HG02610 (cell line): ENCODE measurements around the gene SPNS3.

Source experiments
- ATAC-seq: cut with Tn5 transposase; IDR thresholded peaks from one replicate; pipeline ENCODE4 v1.9.1; 2021; ENCODE audit warnings: mild to moderate bottlenecking, moderate library complexity; ENCODE audit not compliant: unreplicated experiment

The SPNS3 gene

DNA sequence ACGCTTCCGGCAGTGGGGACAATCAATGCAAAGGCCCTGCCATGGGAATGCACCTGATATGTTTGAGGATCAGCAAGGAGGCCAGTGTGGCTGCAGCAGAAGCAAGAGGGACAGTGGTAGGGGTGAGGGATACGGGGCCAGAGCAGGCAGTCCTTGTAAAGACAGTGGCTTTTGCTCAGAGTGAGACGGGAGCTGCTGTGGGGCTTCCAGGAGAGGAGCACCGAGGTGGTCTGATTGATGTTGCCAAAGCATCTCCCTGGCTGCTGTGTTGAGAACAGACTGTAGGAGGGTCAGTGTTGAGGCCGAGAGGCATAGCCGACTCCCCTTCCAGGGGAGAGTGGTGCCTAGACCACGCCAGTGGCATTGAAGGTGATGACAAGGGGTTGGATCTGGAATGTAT is 53.6 kb downstream of the SPNS3 start:
- ATAC-seq, result no peak

DNA sequence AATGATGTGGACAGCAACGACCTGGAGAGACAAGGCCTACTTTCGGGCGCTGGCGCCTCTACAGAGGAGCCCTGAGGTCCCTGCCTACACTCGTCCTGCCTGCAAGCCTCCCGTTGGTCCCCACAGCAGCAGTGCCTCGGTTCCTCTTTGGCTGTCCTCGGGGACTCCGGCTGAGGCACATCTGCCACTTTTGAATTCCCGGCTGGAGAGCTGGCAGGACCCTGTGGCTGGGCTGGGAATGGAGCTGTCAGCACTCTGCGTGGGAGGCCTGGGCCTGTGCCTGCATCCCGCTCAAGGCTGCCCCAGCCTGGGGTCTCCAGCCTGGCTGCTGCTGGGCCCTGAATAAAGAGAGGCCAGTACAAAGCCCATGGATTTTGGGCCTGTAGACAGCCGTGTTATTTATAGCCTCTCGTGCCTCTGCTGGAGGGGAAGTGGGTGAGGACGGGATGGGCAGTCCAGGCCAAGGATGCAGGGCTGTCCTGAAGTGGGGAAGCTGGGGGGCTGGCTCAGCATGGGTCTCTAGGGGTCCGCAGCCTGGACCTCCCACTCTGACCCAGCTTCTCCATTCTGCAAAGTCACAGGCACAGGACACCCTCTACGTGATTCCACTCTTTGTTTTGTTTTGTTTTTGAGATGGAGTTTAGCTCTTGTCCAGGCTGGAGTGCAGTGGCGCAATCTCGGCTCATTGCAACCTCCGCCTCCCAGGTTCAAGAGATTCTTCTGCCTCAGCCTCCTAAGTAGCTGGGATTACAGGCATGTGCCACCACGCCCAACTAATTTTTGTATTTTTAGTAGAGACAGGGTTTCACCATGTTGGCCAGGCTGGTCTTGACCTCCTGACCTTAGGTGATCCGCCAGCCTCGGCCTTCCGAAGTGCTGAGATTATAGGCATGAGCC is 54.3 kb downstream of the SPNS3 start:
- ATAC-seq, result no peak

DNA sequence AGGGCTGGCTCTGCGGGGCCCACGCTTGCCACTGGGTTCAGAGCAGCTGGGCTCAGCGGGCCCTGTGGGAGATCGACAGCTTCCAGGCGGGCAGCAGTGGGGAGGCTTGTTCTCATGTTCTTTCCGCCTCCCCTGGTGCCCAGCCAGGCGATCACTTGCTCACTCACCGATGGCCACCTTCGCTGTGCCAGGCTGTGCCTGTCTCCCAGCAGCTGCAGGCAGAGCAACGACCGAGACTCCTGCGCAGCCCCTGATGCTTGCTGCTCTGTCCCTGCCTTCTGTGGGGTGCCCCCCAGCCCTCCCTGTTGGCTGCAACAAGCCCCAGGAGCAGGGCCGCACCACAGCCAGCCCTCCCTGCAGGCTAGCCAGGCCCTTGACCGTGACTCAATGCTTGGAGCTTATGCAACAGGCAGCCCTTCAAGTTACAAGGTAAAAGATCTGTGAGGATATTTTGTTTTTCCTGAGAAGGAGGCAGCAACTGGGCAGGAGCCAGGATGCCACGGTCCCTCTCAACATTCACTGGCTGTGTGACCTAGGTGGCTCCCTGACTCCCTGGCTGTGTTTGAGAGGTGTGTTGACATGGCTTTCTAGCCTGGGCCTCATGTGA is 55.4 kb downstream of the SPNS3 start:
- ATAC-seq, result no peak

GRCh38 chr17:4490109-4490591 is 56.4 kb downstream of the SPNS3 start:
- no peak for ATAC-seq

DNA sequence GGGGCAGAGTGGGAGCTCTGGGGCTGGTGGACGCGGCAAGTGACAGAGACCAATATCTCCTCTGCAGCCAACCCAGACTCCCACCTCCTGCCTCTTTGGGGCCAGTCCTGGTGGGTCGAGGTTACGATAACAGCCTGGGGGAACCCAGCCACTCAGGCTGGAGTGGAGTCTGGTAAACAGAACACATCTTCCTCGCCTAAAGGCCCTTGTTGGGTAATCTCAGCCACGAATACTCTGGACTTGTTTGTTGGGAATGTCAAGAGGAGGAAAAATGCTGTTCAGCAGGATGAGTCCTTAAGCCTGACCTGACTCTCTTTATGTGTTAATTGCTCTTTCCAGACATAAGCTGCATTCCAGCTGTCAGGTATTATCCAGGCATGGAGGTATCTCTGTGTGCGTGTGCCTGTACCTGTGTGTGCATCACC is 56.9 kb downstream of the SPNS3 start:
- no peak for ATAC-seq

DNA sequence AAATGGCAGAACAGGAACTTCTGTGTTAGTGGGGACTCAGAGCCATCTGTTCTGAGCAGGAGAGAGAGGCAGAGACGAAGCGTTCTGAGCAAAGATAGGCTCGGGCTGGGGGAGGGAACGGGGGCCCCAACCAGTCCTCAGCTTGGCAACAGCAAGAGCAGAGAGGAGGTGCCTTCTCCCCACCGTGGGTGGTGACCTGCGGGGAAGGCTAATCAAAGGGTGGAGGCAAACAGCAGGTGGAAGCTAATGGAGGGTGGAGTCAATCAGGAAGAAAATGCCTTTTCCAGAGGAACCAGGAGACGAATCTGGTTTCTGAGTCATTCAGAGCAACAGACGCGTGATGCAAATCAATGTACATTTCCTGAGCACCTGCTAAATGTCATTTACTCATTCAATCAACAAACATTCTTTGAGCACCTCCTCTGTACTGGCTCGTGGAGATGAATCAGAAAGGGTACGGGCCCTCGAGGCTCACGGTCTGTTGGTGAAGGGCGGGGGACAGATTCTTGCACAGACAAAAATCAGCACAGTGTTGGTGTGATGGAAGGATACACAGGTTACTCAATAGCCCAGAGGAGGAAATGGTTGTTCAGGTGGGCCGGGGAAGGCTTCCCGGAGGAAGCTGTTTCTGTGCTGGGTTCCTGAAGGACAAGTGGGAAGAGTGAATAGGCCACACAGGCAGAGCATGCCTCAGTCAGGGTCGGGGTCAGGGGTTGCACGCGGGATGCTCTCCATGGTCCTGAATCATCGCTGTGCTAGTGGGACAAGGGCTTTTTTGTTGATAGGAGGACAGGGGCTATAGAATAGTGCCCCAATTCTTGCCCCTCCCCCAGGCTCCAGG is 59.2 kb downstream of the SPNS3 start:
- no peak for ATAC-seq

DNA sequence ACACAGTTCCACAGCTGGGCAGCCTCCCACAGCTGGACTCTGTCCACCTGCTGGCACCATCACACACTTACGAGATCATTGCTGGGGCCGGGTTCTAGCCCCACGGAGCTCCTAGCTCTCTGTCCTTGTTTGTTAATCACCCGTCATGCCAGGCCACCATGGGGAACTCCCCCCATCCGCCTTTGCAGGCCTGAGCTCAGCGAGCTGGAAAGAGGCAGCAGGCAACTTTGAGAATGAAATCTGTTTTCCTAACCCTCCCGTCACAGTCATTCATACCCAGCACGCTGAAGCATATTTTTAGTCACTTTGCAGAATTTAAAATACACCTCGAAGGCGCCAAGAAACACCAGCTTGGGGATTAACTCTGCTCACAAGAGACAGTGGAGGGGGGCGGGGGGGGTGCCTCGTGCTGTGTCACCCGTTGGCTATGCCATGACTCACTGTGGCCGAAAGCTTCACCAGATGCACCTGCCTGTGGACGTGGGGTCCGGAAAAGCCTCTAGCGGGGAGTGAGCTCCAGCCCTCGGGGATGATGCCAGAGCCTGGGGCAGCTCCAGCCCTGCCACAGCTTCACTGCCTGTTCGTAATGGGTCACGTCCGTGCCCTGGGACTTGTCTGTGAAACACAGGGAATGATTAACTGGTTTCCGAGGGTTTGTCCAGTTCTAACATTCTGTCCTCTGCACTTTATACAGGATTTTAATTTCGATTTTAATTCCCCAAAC is 63.5 kb downstream of the SPNS3 start:
- no peak for ATAC-seq

- ATAC-seq, result peak; percentile 55
These were observed 65.0 kb downstream of the SPNS3 start, which contains the start of gene SPNS2 for GRCh38 chr17:4498461-4499397. Gene SPNS2, plus strand, starts transcription at chr17:4498881. Its CDS starts 167 bp downstream, at chr17:4499048.

- no peak for ATAC-seq
These were observed 65.9 kb downstream of the SPNS3 start for GRCh38 chr17:4499431-4500190.

- no peak for ATAC-seq
These were observed 66.4 kb downstream of the SPNS3 start for GRCh38 chr17:4500191-4500571.

GRCh38 chr17:4501295-4501949 is 67.7 kb downstream of the SPNS3 start:
- ATAC-seq, result no peak

- ATAC-seq, result no peak
These were observed 68.9 kb downstream of the SPNS3 start for GRCh38 chr17:4502466-4503154.

DNA sequence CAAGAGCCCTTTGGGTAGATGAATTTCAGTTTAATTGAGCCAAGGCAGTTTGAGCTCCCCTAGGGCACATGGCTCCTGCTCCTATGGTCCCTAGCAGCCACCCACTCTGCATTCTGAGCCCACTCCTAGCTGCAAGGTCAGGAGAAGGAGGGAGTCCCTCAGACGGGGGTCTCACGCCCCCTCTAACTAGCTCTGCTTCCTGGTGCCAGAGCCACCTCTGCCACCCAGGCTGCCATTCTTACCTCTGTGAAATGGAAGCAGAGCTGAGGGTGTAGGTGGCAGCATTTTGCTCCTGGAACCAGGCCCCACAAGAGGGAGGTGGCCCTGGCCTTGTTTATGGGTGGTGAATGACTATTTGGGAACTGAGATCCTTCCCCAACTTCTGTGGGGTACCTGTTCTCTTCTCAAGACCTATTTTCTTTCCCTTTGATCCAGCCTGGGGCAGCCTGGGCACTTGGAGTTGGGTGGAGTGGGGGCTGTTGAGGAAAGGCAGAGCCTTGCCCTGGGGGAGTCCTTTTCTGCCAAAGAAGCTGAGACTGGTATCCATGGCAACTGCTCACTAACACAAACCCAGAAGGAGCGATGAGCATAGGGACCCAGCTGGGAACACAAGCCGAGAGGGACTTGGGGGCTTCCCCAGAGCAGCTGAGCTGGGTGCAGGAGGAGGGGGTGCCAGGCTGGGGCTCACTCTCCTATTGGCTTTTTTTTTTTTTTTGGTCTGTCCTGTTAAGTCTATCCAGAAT is 69.7 kb downstream of the SPNS3 start:
- ATAC-seq, result no peak

DNA sequence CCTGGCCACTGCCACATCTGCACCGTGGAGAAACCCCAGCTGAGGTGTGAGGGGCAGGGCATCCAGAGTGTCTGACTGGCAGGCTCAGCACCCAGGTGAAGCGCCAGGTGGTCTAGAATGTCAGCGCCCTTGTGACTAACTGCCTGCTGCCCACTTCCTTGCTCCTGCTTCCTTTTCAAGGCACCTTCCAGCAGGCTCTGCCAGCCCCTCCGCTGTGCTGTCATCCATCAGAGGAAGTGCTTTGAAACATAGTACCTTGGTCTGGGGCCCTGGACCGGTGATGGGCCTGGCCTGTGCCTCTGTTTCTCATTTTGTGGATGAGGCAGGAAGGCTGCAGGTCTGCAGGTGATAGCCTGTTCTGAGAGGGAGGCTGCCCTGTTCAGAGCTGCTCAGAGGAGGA is 70.4 kb downstream of the SPNS3 start:
- ATAC-seq, result no peak

DNA sequence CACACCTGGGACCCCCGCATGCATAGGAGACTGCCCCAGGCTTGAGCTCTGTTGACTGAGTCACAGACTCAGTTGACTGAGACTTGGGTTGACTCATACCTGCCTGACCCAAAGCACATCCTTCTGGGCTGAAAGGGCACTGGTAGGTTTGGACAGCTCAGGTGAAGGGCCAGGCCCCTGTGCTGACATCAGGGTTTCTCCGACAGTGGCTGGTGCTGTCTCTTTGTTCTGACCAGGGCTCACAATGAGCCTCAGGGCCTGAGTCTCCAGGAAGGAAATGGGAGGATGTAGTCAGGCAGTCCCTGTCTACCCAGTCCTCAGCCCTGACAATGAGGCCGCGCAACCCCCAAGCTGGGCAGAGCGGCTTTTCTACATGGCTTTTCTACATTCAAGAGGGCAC is 71.4 kb downstream of the SPNS3 start:
- ATAC-seq, result no peak

GRCh38 chr17:4506175-4506813 is 72.6 kb downstream of the SPNS3 start:
- ATAC-seq, result no peak

DNA sequence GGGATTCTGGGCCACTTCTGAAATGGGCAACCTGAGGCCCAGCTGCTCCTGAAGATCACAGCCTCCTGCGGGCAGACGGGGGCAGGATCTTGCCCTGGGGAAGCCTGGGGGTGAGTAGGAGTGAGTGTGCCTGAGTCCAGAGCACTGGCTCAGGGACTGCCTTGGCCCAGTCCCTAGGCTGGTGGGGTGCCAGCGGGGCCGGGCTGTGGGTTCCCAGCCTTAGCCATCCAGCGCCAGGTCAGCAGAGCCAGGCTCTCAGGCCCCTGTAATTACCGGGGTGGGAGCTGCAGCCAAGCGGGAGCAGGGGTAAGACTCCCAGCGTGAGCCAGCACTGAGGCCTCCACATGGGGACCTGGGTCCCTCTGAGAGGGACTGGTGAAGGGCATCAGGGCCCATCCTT is 73.2 kb downstream of the SPNS3 start:
- no peak for ATAC-seq
